Caco-2 (cell line): ENCODE measurements around the gene BAIAP3. TPM values are rescaled to one million over a fixed set of nuclear protein-coding genes. Genes with fewer than 3 reads are reported as not detected.

ENCODE experiments used
- BruUV-seq: library from RNA; stranded (reverse); fragments of 400-500 nt; replicated peaks from 2 replicates; lab custom pipeline; 2021; lab: Mats Ljungman, UMichigan
- CTCF ChIA-PET: fragments of 300-600 bp; sonication (Branson Sonifier 250); formaldehyde crosslinking; loops from one replicate; lab custom pipeline; 2022; ENCODE audit warnings: antibody characterized with exemption; lab: Charles Lee
- POLR2A ChIA-PET: fragments of 300-600 bp; sonication (Branson Sonifier 250); formaldehyde crosslinking; loops from one replicate; lab custom pipeline; 2022; ENCODE audit warnings: antibody characterized with exemption; lab: Charles Lee
- DNase-seq, 2 experiments: peaks; one replicate each; pipeline versions ENCODE4 v3.0.0 to v3.0.0-alpha.2; 2020 to 2022
- H3K27me3 ChIP-seq: replicated peaks from 2 replicates; pipeline ENCODE4 v1.6.0; 2011; ENCODE audit warnings: low read length; ENCODE audit not compliant: control insufficient read depth, insufficient read depth
- H3K36me3 ChIP-seq: 2 replicates; pipeline ENCODE4 v1.5.1; 2011; ENCODE audit warnings: low read length; ENCODE audit not compliant: control insufficient read depth, insufficient read depth
- H3K4me1 ChIP-seq: fragments of 250-450 bp; sonication (Bioruptor Pico); 2 replicates; pipeline ENCODE4 v1.5.1; 2020; ENCODE audit warnings: mild to moderate bottlenecking
- H3K4me3 ChIP-seq: 2 replicates; pipeline ENCODE4 v1.5.1; 2011; ENCODE audit warnings: low read depth, mild to moderate bottlenecking, control low read depth, low read length
- H3K9me3 ChIP-seq: fragments of 250-450 bp; sonication (Bioruptor Pico); 2 replicates; pipeline ENCODE4 v1.5.1; 2020; ENCODE audit warnings: mild to moderate bottlenecking, moderate library complexity
- H3K27ac Mint-ChIP-seq: one replicate; pipeline ENCODE4 v1.8.0; 2022; ENCODE audit warnings: mixed read lengths; ENCODE audit not compliant: unreplicated experiment
- H3K27me3 Mint-ChIP-seq: one replicate; pipeline ENCODE4 v1.8.0; 2022; ENCODE audit warnings: mixed read lengths; ENCODE audit not compliant: insufficient read depth, unreplicated experiment
- H3K36me3 Mint-ChIP-seq: one replicate; pipeline ENCODE4 v1.8.0; 2022; ENCODE audit warnings: mild to moderate bottlenecking, mixed read lengths; ENCODE audit not compliant: insufficient read depth, unreplicated experiment
- H3K4me1 Mint-ChIP-seq: one replicate; pipeline ENCODE4 v1.8.0; 2022; ENCODE audit warnings: low read depth, mixed read lengths; ENCODE audit not compliant: unreplicated experiment
- H3K4me3 Mint-ChIP-seq: one replicate; pipeline ENCODE4 v1.8.0; 2022; ENCODE audit warnings: mild to moderate bottlenecking, moderate library complexity, mixed read lengths; ENCODE audit not compliant: unreplicated experiment
- H3K9me3 Mint-ChIP-seq: one replicate; pipeline ENCODE4 v1.8.0; 2022; ENCODE audit warnings: mixed read lengths; ENCODE audit not compliant: unreplicated experiment
- CTCF ChIP-seq, 2 experiments: fragments of 200-600 bp in 1 of 2; IDR thresholded peaks; 1 replicate in 1 of 2; 2 replicates in 1 of 2; pipeline versions ENCODE4 v1.5.1 to v1.8.0; 2011 to 2022; ENCODE audit warnings: antibody characterized with exemption in 1 of 2, control low read depth in 1 of 2, inconsistent platforms in 1 of 2, low read depth in 1 of 2, low read length in 1 of 2, mild to moderate bottlenecking in 1 of 2, moderate library complexity in 1 of 2; ENCODE audit not compliant: insufficient read depth in 1 of 2, severe bottlenecking in 1 of 2, unreplicated experiment in 1 of 2
- intact Hi-C: fragments of 100-400 bp; cut with micrococcal nuclease; formaldehyde crosslinking; loops from one replicate; pipeline ENCODE4 v1.10.0; 2022; ENCODE audit not compliant: unreplicated experiment
- total RNA-seq: library from RNA; stranded (reverse); gene quantifications from 2 replicates; pipeline ENCODE4 v1.2.3, GENCODE V29; 2022

BAIAP3 gene
- total RNA-seq, 1 experiment from 2014 or later, result 5.0 TPM

- intact Hi-C loops, result no loop called here
- H3K27me3 Mint-ChIP-seq, result no peaks in the 10 kb centered on the region
Measured at GRCh38 chr16:1349951-1350350, 16.5 kb downstream of the BAIAP3 start.

DNA sequence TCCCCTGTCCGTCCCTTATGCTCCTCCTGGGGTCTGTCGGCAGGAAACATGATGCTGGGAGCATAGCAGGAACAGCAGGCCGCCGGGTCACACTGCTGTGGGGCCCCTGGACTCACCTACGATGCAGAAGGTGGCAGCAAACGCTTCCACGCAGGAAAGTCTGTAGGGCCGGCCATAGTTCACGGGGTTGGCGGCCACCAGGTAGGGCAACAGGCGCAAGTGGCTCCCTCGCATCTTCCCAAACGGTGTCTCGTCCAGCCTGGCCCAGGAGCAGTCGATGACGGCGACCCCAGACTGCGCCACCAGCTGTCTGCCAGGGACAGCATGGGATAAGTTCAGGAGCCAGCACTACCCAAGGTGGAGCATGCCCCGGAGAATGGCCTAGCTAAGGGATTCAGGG lies 17.2 kb downstream of the BAIAP3 start:
- intact Hi-C loops, result no loop called here
- Mint-ChIP-seq H3K27me3 (no peaks in the 10 kb centered on the region), H3K36me3 (peaks cover 28% of the 10 kb centered on the region), H3K4me1 (peaks cover 11% of the 10 kb centered on the region), H3K4me3 (peak overlapping the region; percentile 68), H3K27ac (no peak overlapping the region), H3K9me3 (no peaks in the 10 kb centered on the region)
- BruUV-seq, result no TSS peak
- ChIA-PET CTCF (interaction anchor here (0.7 kb wide), 1 partner anchor 13 kb away, joined by 3 read pairs; no protein-coding TSS in a partner anchor), POLR2A (no interaction called here)
- Histone ChIP-seq H3K27me3 (no peaks in the 10 kb centered on the region), H3K4me3 (peak overlapping the region; percentile 79), H3K9me3 (no peaks in the 10 kb centered on the region), H3K4me1 (0 out of 2 replicates have a peak, but pooled peaks cover 3% of the 10 kb centered on the region), H3K36me3 (no peaks in the 10 kb centered on the region; the same call in 1 of the 2 replicates)
- TF ChIP-seq CTCF (IDR thresholded peaks at IDR 0.05; ENCODE audit: insufficient read depth in 1 of 2, low read depth in 1 of 2, low read length in 1 of 2, severe bottlenecking in 1 of 2, unreplicated experiment in 1 of 2), result no peak
- no peak for DNase-seq

More at GRCh38 chr16:1349951-1350350, 16.5 kb downstream of the BAIAP3 start:
- H3K27ac Mint-ChIP-seq, result no peak overlapping the region
- H3K36me3 Mint-ChIP-seq, result peaks cover 23% of the 10 kb centered on the region
- no peaks in the 10 kb centered on the region for H3K9me3 Mint-ChIP-seq
- Histone ChIP-seq H3K27me3 (no peaks in the 10 kb centered on the region), H3K36me3 (no peaks in the 10 kb centered on the region; the same call in 1 of the 2 replicates), H3K4me1 (0 out of 2 replicates have a peak, but pooled peaks cover 3% of the 10 kb centered on the region), H3K9me3 (no peaks in the 10 kb centered on the region), H3K4me3 (no peak overlapping the region)
- ChIA-PET CTCF (no interaction called here), POLR2A (no interaction called here)
- no peak overlapping the region for H3K4me3 Mint-ChIP-seq
- TF ChIP-seq CTCF (IDR thresholded peaks at IDR 0.05; ENCODE audit: insufficient read depth in 1 of 2, low read depth in 1 of 2, low read length in 1 of 2, severe bottlenecking in 1 of 2, unreplicated experiment in 1 of 2), result no peak
- peaks cover 11% of the 10 kb centered on the region for H3K4me1 Mint-ChIP-seq
- no TSS peak for BruUV-seq
- DNase-seq, result no peak

DNA sequence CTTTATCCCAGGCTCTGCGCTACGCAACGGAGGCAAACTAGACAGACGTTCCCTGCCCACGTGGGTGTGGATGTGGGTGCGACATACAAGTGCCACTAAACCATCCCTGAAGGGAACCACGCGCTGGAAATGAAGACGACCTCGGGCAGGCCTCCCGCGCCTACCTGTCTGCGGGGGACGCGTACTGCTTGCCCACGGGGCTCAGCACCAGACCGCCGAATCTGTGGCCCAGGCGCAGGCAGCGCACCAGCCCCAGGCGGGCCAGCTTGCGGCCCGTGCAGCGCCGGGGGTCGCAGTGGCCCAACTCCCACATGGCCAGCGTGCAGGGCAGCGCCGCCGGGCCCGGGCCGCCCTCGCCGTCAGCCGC lies 17.8 kb downstream of the BAIAP3 start:
- POLR2A ChIA-PET, result interaction anchor here (0.6 kb wide), 1 partner anchor 9 kb away, joined by 6 read pairs; no protein-coding TSS in a partner anchor
- Histone ChIP-seq H3K4me1 (0 out of 2 replicates have a peak, but pooled peaks cover 3% of the 10 kb centered on the region), H3K4me3 (peak overlapping the region; percentile 79), H3K27me3 (no peaks in the 10 kb centered on the region), H3K36me3 (no peaks in the 10 kb centered on the region; the same call in 1 of the 2 replicates), H3K9me3 (no peaks in the 10 kb centered on the region)
- CTCF ChIA-PET, result interaction anchor here (0.7 kb wide), 1 partner anchor 13 kb away, joined by 3 read pairs; no protein-coding TSS in a partner anchor
- Mint-ChIP-seq H3K9me3 (no peaks in the 10 kb centered on the region), H3K27ac (no peak overlapping the region), H3K36me3 (peaks cover 28% of the 10 kb centered on the region), H3K4me1 (peaks cover 11% of the 10 kb centered on the region), H3K27me3 (no peaks in the 10 kb centered on the region), H3K4me3 (peak overlapping the region; percentile 68)
- BruUV-seq, result TSS peak; percentile 67
- no peak for DNase-seq
- intact Hi-C loops, result no loop called here
- TF ChIP-seq CTCF (IDR thresholded peaks at IDR 0.05; ENCODE audit: insufficient read depth in 1 of 2, low read depth in 1 of 2, low read length in 1 of 2, severe bottlenecking in 1 of 2, unreplicated experiment in 1 of 2), result no peak
